ENCODE measurements around the gene RNASEL.

- TF ChIP-seq, protein P1, sequence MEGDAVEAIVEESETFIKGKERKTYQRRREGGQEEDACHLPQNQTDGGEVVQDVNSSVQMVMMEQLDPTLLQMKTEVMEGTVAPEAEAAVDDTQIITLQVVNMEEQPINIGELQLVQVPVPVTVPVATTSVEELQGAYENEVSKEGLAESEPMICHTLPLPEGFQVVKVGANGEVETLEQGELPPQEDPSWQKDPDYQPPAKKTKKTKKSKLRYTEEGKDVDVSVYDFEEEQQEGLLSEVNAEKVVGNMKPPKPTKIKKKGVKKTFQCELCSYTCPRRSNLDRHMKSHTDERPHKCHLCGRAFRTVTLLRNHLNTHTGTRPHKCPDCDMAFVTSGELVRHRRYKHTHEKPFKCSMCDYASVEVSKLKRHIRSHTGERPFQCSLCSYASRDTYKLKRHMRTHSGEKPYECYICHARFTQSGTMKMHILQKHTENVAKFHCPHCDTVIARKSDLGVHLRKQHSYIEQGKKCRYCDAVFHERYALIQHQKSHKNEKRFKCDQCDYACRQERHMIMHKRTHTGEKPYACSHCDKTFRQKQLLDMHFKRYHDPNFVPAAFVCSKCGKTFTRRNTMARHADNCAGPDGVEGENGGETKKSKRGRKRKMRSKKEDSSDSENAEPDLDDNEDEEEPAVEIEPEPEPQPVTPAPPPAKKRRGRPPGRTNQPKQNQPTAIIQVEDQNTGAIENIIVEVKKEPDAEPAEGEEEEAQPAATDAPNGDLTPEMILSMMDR (IDR thresholded peaks at IDR 0.05): no peak
- TF ChIP-seq POLR2A (IDR thresholded peaks at IDR 0.05): no peak
Observed at GRCh38 chr1:182574156-182574555, 14.9 kb downstream of the RNASEL start.

All from body of pancreas (tissue), 4 donors.